Left cardiac atrium (tissue), 4 donors: ENCODE measurements around the gene HTR1B. TPM values are rescaled to one million over a fixed set of nuclear protein-coding genes. Genes with fewer than 3 reads are reported as not detected.
A peak's percentile ranks its signal among the peaks of the same experiment; 100 is the strongest.

Experiments used
- ATAC-seq, 2 donors: fragments of 200-7000 bp; cut with Tn5 transposase; one replicate each; pipeline ENCODE4 v1.9.1; 2020; ENCODE audit warnings: mild to moderate bottlenecking in 2 of 2, moderate library complexity in 2 of 2
- DNase-seq: peaks from one replicate; pipeline ENCODE4 v3.0.0-alpha.2; 2020
- intact Hi-C, 2 donors: fragments of 100-400 bp; cut with DNase I; formaldehyde crosslinking; loops; one replicate each; pipeline versions ENCODE4 v1.14.1 to v1.15.1; 2022 to 2023
- long read RNA-seq: library from polyadenylated mRNA; unstranded; transcript quantifications from one replicate; pipeline ENCODE4 v2.0.0, GENCODE V29; 2021
- total RNA-seq, 2 donors: library from RNA; stranded (reverse); fragmentation: NEBNext Ultra II Directional; extraction: Animal tissue kit (Norgen Biotek cat#: 25700); gene quantifications; one replicate each; pipeline ENCODE4 v1.2.1, GENCODE V29; 2021
- donor health status: DM: no; HTN: yes; CAD: no.
- donor health status: DM: no; HTN: yes; CAD: no; lungs with severe emphysema.
- donor health status: DM: yes; HTN: yes; CAD: no.
- donor health status: Dilated cardiomyopathy.

Gene HTR1B, protein sequence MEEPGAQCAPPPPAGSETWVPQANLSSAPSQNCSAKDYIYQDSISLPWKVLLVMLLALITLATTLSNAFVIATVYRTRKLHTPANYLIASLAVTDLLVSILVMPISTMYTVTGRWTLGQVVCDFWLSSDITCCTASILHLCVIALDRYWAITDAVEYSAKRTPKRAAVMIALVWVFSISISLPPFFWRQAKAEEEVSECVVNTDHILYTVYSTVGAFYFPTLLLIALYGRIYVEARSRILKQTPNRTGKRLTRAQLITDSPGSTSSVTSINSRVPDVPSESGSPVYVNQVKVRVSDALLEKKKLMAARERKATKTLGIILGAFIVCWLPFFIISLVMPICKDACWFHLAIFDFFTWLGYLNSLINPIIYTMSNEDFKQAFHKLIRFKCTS
- total RNA-seq = not detected
- long read RNA-seq = 0 reads

- intact Hi-C loops = loop anchor here in 1 of 2 donors (10.0 kb wide), 1 partner anchor 1371 kb away; no protein-coding TSS in a partner anchor
- DNase-seq = no peak
- peak in 1 of 2 donors; percentile 15 for ATAC-seq
Observed at GRCh38 chr6:77463308-77463860, at the start of gene HTR1B. Gene HTR1B (minus strand): TSS chr6:77463491. CDS start chr6:77463403, 88 bp downstream.

GRCh38 chr6:77512554-77512953 is 49.3 kb upstream of the HTR1B start:
- DNase-seq (no peak), ATAC-seq (no peak)
- intact Hi-C loops = no loop called here

GRCh38 chr6:77511860-77512259 is 48.6 kb upstream of the HTR1B start:
- intact Hi-C loops = no loop called here
- DNase-seq = no peak
- ATAC-seq = no peak

DNA sequence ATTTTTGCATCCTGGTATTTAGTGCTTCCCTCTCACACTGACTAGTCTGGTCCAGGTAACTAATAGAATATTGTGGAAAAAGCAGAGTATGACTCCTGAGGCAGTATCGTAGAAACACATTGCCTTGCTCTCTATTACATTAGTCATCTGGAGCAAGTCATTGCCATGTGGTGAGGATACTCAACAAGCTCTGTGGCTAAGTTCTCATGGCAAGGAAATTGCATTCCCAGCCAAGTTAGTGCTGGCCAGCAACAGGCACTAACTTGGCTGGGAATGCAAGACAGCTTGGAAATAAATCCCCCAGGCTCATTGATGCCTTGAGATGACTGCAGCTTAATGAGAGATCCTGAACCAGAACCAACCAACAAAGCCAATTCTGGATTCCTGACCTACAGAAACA is 39.7 kb upstream of the HTR1B start:
- intact Hi-C loops = no loop called here
- no peak for ATAC-seq
- DNase-seq = no peak

DNA sequence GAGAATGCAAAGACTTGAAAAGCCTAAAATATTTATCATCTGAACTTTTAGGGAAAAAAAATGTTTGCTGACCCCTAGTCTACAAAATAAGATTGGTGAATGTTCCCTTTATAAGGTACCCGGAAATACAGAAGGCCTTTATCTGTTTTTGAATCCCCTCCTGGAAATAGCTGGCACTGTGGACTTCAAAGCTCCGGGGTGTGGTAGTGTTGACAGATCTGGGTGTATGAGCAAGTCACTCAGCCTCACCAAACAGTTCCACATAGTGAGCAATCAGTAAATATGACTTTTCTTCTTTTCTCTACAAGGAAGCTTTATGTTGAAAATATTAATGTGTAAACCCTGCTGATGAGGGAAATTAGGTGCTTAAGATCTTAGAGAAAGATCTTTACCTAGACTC is 29.2 kb upstream of the HTR1B start:
- DNase-seq = no peak
- intact Hi-C loops = no loop called here
- ATAC-seq = no peak

- intact Hi-C loops = no loop called here
- DNase-seq = no peak
- no peak for ATAC-seq
Observed at GRCh38 chr6:77487808-77488425, 24.6 kb upstream of the HTR1B start.

DNA sequence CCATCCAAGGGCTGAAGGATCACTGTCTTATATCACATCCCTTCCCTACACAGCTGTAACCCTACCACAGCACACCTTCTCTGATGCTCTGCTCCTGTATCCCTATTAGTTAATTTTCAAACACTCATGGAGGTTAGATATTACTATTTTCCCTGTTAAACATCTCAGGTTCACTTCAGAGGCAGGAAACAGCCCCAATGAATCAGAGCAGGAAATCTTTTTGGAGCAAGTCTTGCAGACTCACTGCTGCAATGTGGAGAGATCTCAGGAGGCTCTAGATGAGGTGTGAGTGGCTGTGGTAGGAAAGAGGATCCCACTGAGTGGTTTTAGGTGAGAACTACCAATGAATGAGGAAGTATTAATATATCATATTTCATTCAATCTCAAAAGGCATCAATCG is 19.7 kb upstream of the HTR1B start:
- DNase-seq = no peak
- intact Hi-C loops = no loop called here
- ATAC-seq = no peak

- DNase-seq (no peak), ATAC-seq (no peak)
- intact Hi-C loops = no loop called here
Observed at GRCh38 chr6:77474973-77475372, 11.7 kb upstream of the HTR1B start.

DNA sequence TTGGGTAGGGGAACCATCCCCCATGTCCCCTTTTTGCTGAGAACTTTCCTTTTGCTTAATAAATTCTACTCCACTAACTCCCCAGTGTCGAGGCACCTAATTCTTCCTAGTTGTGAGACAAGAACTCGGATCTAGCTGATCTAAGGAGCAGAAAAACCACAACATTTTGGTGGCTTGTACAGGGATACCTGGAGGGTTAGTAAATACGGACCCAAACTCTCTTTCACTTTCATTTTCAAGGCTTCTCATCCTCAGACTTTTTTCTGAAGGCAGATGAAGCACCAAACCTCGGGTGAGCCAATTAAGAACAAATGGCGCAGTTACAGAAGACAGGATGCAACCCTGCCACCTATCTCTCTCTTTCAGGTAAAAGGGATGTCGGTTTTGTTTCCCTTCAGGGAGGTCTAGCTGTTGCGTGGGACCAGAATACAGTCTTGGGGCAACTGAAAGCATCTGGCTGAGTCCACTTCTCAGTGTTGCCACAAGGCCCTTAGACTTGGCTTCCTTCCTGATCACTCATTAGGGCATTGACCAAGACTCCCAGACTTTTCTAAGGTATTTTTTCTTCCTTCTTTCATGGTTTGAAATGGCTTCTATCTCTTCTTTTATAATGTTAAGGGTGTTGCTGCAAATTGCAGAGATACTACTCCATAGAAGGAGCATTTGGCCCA is 11.1 kb upstream of the HTR1B start:
- ATAC-seq = no peak
- intact Hi-C loops = no loop called here
- no peak for DNase-seq

- no peak for ATAC-seq
- intact Hi-C loops = no loop called here
- DNase-seq = no peak
Observed at GRCh38 chr6:77470983-77471382, 7.7 kb upstream of the HTR1B start.

- DNase-seq = no peak
- no peak for ATAC-seq
- intact Hi-C loops = loop anchor here in 1 of 2 donors (10.0 kb wide), 1 partner anchor 1366 kb away; no protein-coding TSS in a partner anchor
Observed at GRCh38 chr6:77468939-77469338, 5.6 kb upstream of the HTR1B start.

DNA sequence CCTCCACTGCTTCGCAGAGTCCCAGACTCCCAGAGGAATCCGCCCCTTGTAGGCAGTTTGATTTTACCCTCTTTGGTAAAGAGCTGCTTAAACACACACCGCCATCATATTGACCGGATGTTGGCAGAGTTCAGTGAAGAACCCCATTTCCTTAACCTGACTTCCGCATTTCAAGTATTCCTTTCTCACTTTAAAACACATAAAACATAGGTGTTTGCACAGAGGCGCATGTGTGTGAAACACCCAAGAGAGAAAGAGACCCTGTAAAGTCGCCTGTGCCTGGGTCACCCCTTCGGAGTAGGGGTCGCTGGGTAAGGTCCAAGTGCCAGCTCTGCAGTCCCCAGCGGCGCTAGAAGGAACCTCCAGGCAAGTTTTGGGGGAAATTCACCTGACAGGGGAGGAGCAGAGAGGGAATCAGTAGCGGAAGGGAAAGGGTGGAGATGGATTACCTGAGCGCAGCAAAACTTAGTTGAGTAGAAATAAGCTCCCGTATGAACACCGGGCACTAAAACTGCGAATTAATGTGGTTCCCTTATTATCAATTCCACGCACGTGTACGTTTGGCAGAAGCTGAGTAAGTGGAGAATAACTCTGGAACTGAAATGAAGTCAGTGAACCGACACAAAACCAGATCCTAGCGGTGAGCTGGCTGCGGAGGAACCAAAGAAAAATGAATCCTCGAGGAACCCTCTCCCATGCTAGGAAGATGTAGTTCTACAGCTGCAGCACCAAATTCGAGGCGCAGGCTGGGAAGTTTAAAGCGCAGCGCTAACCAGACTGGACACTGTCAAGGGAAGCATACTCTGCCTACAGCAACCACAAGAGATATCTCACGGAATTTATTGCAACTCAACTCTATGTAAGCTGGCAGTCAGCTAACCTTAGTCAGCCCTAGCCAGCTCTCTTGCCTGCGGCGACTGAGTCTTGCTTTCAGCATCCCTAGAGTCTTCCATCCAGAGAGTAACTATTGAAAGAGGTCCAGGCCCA is 3.5 kb upstream of the HTR1B start:
- peak; percentile 56 to 59 for ATAC-seq
- intact Hi-C loops = loop anchor here in 1 of 2 donors (10.0 kb wide), 1 partner anchor 1368 kb away; no protein-coding TSS in a partner anchor

GRCh38 chr6:77466055-77466450 is 2.8 kb upstream of the HTR1B start:
- DNase-seq = peak; percentile 38
- intact Hi-C loops = loop anchor here in 1 of 2 donors (10.0 kb wide), 1 partner anchor 1369 kb away; no protein-coding TSS in a partner anchor

More for the DNA sequence above, 3.5 kb upstream of the HTR1B start:
- no peak for DNase-seq

GRCh38 chr6:77464495-77464867 is 1.2 kb upstream of the HTR1B start:
- intact Hi-C loops = loop anchor here in 1 of 2 donors (10.0 kb wide), 1 partner anchor 1370 kb away; no protein-coding TSS in a partner anchor
- DNase-seq (no peak), ATAC-seq (no peak)

More at GRCh38 chr6:77466055-77466450, 2.8 kb upstream of the HTR1B start:
- ATAC-seq = peak; percentile 81 to 88

GRCh38 chr6:77463861-77464494 is 687 bp upstream of the HTR1B start:
- intact Hi-C loops = loop anchor here in 1 of 2 donors (10.0 kb wide), 1 partner anchor 1371 kb away; no protein-coding TSS in a partner anchor
- ATAC-seq = peak in 1 of 2 donors; percentile 10

GRCh38 chr6:77462359-77463307 is 658 bp downstream of the HTR1B start:
- ATAC-seq (no peak), DNase-seq (peak; percentile 21)
- intact Hi-C loops = loop anchor here in 1 of 2 donors (10.0 kb wide), 1 partner anchor 1372 kb away; no protein-coding TSS in a partner anchor

More at GRCh38 chr6:77463861-77464494, 687 bp upstream of the HTR1B start:
- DNase-seq = no peak
